ENCODE results near the gene ZNF41.

- TF ChIP-seq CTCF (conservative IDR thresholded peaks at IDR 0.05; ENCODE audit: low read length) = no peak
- TF ChIP-seq EZH2phosphoT487 (IDR thresholded peaks at IDR 0.05; ENCODE audit: borderline replicate concordance, low read depth, low read length) = no peak
Observed at GRCh38 chrX:47530049-47530448, 47.0 kb upstream of the ZNF41 start.
